GM23338 (cell line): ENCODE measurements around the gene DGLUCY. TPM values are rescaled to one million over a fixed set of nuclear protein-coding genes. Genes with fewer than 3 reads are reported as not detected.

Source experiments
- ATAC-seq: fragments of 200-7000 bp; cut with Tn5 transposase; 3 replicates; pipeline ENCODE4 v1.9.1; 2020
- DNase-seq: peaks from one replicate; pipeline ENCODE4 v3.0.0-alpha.2; 2015; ENCODE audit warnings: low spot score
- H2AFZ ChIP-seq: fragments of 200-600 bp; sonication (generic); 2 replicates; pipeline ENCODE4 v1.8.0; 2016; ENCODE audit warnings: antibody characterized with exemption, mild to moderate bottlenecking, moderate library complexity
- H3F3A ChIP-seq: fragments of 200-600 bp; sonication (generic); replicated peaks from 2 replicates; pipeline ENCODE4 v1.8.0; 2017; ENCODE audit warnings: antibody characterized with exemption, mixed run types, low read depth
- H3K27ac ChIP-seq: fragments of 200-600 bp; sonication (generic); 2 replicates; pipeline ENCODE4 v1.6.1; 2016; ENCODE audit warnings: low read depth
- H3K27me3 ChIP-seq: fragments of 200-600 bp; sonication (generic); 2 replicates; pipeline ENCODE4 v1.8.0; 2016; ENCODE audit warnings: mild to moderate bottlenecking, mixed run types, moderate library complexity; ENCODE audit not compliant: insufficient read depth
- H3K36me3 ChIP-seq: fragments of 200-600 bp; sonication (generic); 2 replicates; pipeline ENCODE4 v1.8.0; 2016; ENCODE audit warnings: mild to moderate bottlenecking; ENCODE audit not compliant: insufficient read depth
- H3K4me1 ChIP-seq: fragments of 200-600 bp; sonication (generic); 2 replicates; pipeline ENCODE4 v1.8.0; 2016; ENCODE audit warnings: mild to moderate bottlenecking, moderate library complexity; ENCODE audit not compliant: insufficient read depth
- H3K4me2 ChIP-seq: fragments of 200-600 bp; sonication (generic); 2 replicates; pipeline ENCODE4 v1.7.1; 2017; ENCODE audit warnings: mixed run types
- H3K4me3 ChIP-seq: fragments of 200-600 bp; sonication (generic); 2 replicates; pipeline ENCODE4 v1.6.1; 2016; ENCODE audit warnings: mixed run types
- H3K79me2 ChIP-seq: fragments of 200-600 bp; sonication (generic); replicated peaks from 2 replicates; pipeline ENCODE4 v1.8.0; 2017; ENCODE audit warnings: mild to moderate bottlenecking; ENCODE audit not compliant: insufficient read depth
- H3K9me2 ChIP-seq: fragments of 200-600 bp; sonication (generic); 2 replicates; pipeline ENCODE4 v1.8.0; 2017; ENCODE audit not compliant: insufficient read depth
- H4K20me1 ChIP-seq: fragments of 200-600 bp; sonication (generic); replicated peaks from 2 replicates; pipeline ENCODE4 v1.8.0; 2017; ENCODE audit warnings: mild to moderate bottlenecking; ENCODE audit not compliant: insufficient read depth
- H3K27ac Mint-ChIP-seq: 2 replicates; pipeline ENCODE4 v1.8.0; 2020; ENCODE audit warnings: inconsistent platforms, mild to moderate bottlenecking, moderate library complexity, mixed read lengths
- H3K27me3 Mint-ChIP-seq: 3 replicates; pipeline ENCODE4 v1.8.0; 2022; ENCODE audit warnings: low read depth, mild to moderate bottlenecking, moderate library complexity, mixed read lengths, inconsistent platforms; ENCODE audit not compliant: insufficient read depth, poor library complexity
- H3K36me3 Mint-ChIP-seq: 3 replicates; pipeline ENCODE4 v1.8.0; 2021; ENCODE audit warnings: low read depth, mild to moderate bottlenecking, inconsistent platforms, moderate library complexity, mixed read lengths
- H3K4me1 Mint-ChIP-seq: 3 replicates; pipeline ENCODE4 v1.8.0; 2020; ENCODE audit warnings: mild to moderate bottlenecking, inconsistent platforms, mixed read lengths
- H3K4me3 Mint-ChIP-seq: 3 replicates; pipeline ENCODE4 v1.8.0; 2021; ENCODE audit warnings: moderate library complexity, mild to moderate bottlenecking, inconsistent platforms, mixed read lengths
- H3K9me3 Mint-ChIP-seq: 3 replicates; pipeline ENCODE4 v1.8.0; 2020; ENCODE audit warnings: moderate library complexity, mild to moderate bottlenecking, inconsistent platforms, mixed read lengths
- CREB1 ChIP-seq: fragments of 250-450 bp; sonication (Bioruptor Pico); IDR thresholded peaks from 2 replicates; pipeline ENCODE4 v1.5.0; 2020; ENCODE audit warnings: low read depth, mild to moderate bottlenecking, moderate library complexity
- EZH2 ChIP-seq: fragments of 200-600 bp; sonication (generic); IDR thresholded peaks from one replicate; pipeline ENCODE4 v1.8.0; 2017; ENCODE audit warnings: antibody characterized with exemption, mild to moderate bottlenecking, low read depth; ENCODE audit not compliant: unreplicated experiment
- EZH2phosphoT487 ChIP-seq: fragments of 200-600 bp; sonication (generic); IDR thresholded peaks from one replicate; pipeline ENCODE4 v1.8.1; 2018; ENCODE audit warnings: antibody characterized with exemption; ENCODE audit not compliant: unreplicated experiment
- JUNB ChIP-seq: IDR thresholded peaks from one replicate; pipeline ENCODE4 v1.6.1; 2016; ENCODE audit warnings: antibody characterized with exemption; ENCODE audit not compliant: unreplicated experiment
- NANOG ChIP-seq: IDR thresholded peaks from 2 replicates; pipeline ENCODE4 v1.6.1; 2016; ENCODE audit warnings: antibody characterized with exemption, borderline replicate concordance
- POLR2AphosphoS5 ChIP-seq: IDR thresholded peaks from 2 replicates; pipeline ENCODE4 v1.6.1; 2016; ENCODE audit warnings: antibody characterized with exemption, low read depth
- REST ChIP-seq: IDR thresholded peaks from one replicate; pipeline ENCODE4 v1.6.1; 2018; ENCODE audit warnings: antibody characterized with exemption; ENCODE audit not compliant: unreplicated experiment
- STAT1 ChIP-seq: IDR thresholded peaks from one replicate; pipeline ENCODE4 v1.6.1; 2016; ENCODE audit warnings: antibody characterized with exemption; ENCODE audit not compliant: unreplicated experiment
- ZNF114 ChIP-seq: fragments of 250-450 bp; sonication (Bioruptor Pico); IDR thresholded peaks from 2 replicates; pipeline ENCODE4 v1.5.0; 2020; ENCODE audit warnings: mild to moderate bottlenecking, moderate library complexity
- ZNF331 ChIP-seq: fragments of 250-450 bp; sonication (Bioruptor Pico); IDR thresholded peaks from 2 replicates; pipeline ENCODE4 v1.5.0; 2020; ENCODE audit warnings: low read depth, mild to moderate bottlenecking, moderate library complexity
- ZNF462 ChIP-seq: fragments of 250-450 bp; sonication (Bioruptor Pico); IDR thresholded peaks from 2 replicates; pipeline ENCODE4 v1.5.0; 2020; ENCODE audit warnings: mild to moderate bottlenecking, moderate library complexity
- polyA plus RNA-seq: library from polyadenylated mRNA; unstranded; fragments of >200 nt; fragmentation: Nextera tagmentation; extraction: Ambion mirVana; gene quantifications from 2 replicates; pipeline ENCODE4 v1.2.1, GENCODE V29; 2016
- total RNA-seq: library from RNA; depleted of rRNA; stranded (reverse); fragments of >200 nt; shearing (Covaris generic); gene quantifications from 2 replicates; pipeline ENCODE4 v1.2.3, GENCODE V29; 2014
- TF ChIP-seq, protein P1 (sequence below): IDR thresholded peaks from 2 replicates; pipeline ENCODE4 v1.6.1; 2016; ENCODE audit warnings: antibody characterized with exemption
- TF ChIP-seq, protein P2 (sequence below), 2 experiments: fragments of 200-600 bp in 1 of 2; sonication (generic) in 1 of 2; conservative IDR thresholded peaks; 2 replicates each; pipeline versions ENCODE4 v1.5.1 to v1.6.1; 2016 to 2017; ENCODE audit warnings: antibody characterized with exemption in 2 of 2, low read depth in 2 of 2, mild to moderate bottlenecking in 2 of 2, moderate library complexity in 1 of 2

DGLUCY gene
- total and polyA plus RNA-seq, 2 experiments from 2014 or later, result 14.6 to 31.6 TPM

GRCh38 chr14:91164676-91165075 is 50.8 kb downstream of the DGLUCY start:
- Mint-ChIP-seq H3K36me3 (peaks cover 32% of the 10 kb centered on the region), H3K9me3 (no peaks in the 10 kb centered on the region), H3K27me3 (peaks cover 1% of the 10 kb centered on the region), H3K4me1 (no peaks in the 10 kb centered on the region), H3K27ac (no peak overlapping the region), H3K4me3 (no peak overlapping the region)
- no peak for TF ChIP-seq POLR2AphosphoS5
- no peak for TF ChIP-seq STAT1
- no peak for TF ChIP-seq ZNF114 (CRISPR knock-in tag)
- TF ChIP-seq, protein P1, sequence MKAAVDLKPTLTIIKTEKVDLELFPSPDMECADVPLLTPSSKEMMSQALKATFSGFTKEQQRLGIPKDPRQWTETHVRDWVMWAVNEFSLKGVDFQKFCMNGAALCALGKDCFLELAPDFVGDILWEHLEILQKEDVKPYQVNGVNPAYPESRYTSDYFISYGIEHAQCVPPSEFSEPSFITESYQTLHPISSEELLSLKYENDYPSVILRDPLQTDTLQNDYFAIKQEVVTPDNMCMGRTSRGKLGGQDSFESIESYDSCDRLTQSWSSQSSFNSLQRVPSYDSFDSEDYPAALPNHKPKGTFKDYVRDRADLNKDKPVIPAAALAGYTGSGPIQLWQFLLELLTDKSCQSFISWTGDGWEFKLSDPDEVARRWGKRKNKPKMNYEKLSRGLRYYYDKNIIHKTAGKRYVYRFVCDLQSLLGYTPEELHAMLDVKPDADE, result no peak
- TF ChIP-seq, protein P2, sequence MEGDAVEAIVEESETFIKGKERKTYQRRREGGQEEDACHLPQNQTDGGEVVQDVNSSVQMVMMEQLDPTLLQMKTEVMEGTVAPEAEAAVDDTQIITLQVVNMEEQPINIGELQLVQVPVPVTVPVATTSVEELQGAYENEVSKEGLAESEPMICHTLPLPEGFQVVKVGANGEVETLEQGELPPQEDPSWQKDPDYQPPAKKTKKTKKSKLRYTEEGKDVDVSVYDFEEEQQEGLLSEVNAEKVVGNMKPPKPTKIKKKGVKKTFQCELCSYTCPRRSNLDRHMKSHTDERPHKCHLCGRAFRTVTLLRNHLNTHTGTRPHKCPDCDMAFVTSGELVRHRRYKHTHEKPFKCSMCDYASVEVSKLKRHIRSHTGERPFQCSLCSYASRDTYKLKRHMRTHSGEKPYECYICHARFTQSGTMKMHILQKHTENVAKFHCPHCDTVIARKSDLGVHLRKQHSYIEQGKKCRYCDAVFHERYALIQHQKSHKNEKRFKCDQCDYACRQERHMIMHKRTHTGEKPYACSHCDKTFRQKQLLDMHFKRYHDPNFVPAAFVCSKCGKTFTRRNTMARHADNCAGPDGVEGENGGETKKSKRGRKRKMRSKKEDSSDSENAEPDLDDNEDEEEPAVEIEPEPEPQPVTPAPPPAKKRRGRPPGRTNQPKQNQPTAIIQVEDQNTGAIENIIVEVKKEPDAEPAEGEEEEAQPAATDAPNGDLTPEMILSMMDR (conservative IDR thresholded peaks at IDR 0.05; ENCODE audit: low read depth in 2 of 2), result no peak
- no peak for TF ChIP-seq REST
- TF ChIP-seq EZH2phosphoT487, result no peak
- TF ChIP-seq ZNF462 (CRISPR knock-in tag), result no peak
- no peak for TF ChIP-seq CREB1 (CRISPR knock-in tag)
- TF ChIP-seq ZNF331 (CRISPR knock-in tag), result no peak
- no peak for TF ChIP-seq NANOG
- no peak for TF ChIP-seq EZH2
- TF ChIP-seq JUNB, result no peak
- Histone ChIP-seq H4K20me1 (no peaks in the 10 kb centered on the region), H3F3A (no peaks in the 10 kb centered on the region), H3K36me3 (no peaks in the 10 kb centered on the region), H3K4me1 (no peaks in the 10 kb centered on the region), H3K79me2 (no peaks in the 10 kb centered on the region), H3K9me2 (no peaks in the 10 kb centered on the region), H3K4me2 (no peak overlapping the region), H3K27me3 (no peaks in the 10 kb centered on the region), H2AFZ (no peak overlapping the region), H3K27ac (no peak overlapping the region), H3K4me3 (no peak overlapping the region)
- ATAC-seq (no peak), DNase-seq (no peak)
